HG03064 (cell line): ENCODE results near the gene SQSTM1.

ENCODE experiments used
- ATAC-seq: cut with Tn5 transposase; IDR thresholded peaks from one replicate; pipeline ENCODE4 v1.9.1; 2021; ENCODE audit warnings: low read depth; ENCODE audit not compliant: unreplicated experiment

Gene SQSTM1

DNA sequence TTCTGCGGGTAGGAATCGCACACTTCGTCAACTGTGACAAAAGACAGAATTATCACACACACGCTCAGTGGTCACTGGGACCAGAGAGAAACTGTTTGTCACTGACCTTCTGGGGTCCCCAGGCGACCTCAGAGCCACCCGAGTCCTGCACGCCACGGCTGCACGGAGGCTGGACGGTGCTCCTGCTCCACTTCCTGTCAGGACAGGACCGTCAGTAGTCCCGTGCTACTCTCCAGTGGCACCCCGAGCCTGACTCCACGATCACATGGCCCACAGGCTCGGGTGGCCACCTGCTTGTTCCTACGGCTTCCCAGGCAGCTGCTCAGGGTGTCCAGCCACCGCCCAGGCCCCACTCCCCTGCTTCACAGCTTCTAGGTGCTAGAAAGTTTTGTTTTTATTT lies 20.1 kb downstream of the SQSTM1 start:
- no peak for ATAC-seq

DNA sequence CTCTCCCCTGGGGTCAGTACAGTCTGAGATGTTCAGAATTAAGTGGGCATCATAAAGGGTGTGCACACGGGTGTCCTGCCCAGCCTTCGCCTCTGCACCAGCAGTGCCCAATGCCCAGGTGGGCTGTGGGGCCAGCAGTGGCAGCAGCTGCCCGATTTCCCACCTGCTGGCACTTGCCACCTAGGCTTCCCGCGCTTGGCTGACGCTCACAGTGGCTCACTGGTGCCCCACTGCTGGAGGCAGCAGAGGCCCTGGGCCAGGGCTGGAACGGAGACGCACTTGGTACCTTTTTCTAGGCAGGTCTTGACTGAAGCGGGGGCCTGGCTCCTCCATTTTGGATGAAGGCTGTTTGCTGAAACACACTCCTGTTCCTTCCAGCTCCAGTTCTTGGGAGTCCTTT lies 20.9 kb downstream of the SQSTM1 start:
- no peak for ATAC-seq

DNA sequence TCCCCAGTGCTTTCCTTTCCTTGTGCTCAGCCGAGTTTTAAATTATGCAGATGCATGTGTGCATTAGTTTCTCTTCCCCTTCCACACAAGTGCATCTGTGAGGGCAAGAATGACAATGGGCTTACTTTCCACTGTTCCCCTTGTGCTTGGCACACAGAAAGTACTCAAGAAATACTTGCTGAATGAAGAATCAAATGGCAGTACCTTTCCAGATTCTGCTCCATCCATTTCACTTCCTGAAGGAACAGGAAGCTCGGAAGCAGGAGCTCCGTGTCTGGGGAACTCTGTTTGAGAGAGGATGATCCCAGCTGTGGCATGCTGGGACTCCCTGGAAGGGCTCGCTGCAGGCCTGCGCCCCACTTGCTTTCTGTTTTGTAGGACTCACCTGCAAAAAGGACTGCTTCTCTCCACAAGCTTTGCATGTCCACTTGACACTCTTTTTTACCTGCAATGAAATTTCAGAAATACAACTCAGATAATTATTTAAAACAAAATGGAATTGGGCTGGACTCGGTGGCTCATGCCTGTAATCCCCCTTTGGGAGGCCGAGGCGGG lies 32.4 kb downstream of the SQSTM1 start:
- peak; percentile 81 for ATAC-seq

DNA sequence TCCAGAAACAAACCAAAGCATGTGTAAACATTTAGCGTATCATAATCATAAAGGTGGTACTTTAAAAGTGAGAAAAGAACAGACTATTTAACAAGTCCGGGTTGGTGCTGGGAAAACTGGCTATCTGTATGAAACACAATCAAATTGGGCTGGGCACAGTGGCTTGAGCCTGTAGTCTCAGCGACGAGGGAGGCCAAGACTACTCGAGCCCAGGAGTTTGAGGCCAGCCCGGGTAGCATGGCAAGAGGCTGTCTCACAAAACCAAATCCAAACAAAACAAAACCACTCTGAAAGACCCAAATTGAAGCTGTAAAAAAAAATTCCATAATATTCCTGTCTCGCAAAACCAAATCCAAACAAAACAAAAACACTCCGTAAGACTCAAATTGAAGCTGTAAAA lies 33.7 kb downstream of the SQSTM1 start:
- no peak for ATAC-seq

DNA sequence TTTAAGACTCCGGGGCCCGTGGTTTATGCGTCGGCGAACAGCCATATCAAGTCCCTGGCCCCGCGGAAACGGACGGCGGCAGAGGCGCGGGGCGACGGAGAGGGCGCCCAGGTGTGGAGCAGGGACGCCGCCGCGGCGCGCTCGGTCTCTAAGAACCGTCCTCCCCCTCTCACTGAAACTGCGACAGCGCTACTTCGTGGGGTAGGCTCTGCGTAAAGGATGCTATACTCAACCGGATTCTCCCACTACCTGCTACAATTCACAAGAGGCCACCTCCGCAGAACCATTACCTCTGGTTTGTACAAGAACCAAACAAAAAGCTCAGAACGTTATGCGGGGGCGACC lies 37.5 kb downstream of the SQSTM1 start:
- ATAC-seq, result peak; percentile 52

DNA sequence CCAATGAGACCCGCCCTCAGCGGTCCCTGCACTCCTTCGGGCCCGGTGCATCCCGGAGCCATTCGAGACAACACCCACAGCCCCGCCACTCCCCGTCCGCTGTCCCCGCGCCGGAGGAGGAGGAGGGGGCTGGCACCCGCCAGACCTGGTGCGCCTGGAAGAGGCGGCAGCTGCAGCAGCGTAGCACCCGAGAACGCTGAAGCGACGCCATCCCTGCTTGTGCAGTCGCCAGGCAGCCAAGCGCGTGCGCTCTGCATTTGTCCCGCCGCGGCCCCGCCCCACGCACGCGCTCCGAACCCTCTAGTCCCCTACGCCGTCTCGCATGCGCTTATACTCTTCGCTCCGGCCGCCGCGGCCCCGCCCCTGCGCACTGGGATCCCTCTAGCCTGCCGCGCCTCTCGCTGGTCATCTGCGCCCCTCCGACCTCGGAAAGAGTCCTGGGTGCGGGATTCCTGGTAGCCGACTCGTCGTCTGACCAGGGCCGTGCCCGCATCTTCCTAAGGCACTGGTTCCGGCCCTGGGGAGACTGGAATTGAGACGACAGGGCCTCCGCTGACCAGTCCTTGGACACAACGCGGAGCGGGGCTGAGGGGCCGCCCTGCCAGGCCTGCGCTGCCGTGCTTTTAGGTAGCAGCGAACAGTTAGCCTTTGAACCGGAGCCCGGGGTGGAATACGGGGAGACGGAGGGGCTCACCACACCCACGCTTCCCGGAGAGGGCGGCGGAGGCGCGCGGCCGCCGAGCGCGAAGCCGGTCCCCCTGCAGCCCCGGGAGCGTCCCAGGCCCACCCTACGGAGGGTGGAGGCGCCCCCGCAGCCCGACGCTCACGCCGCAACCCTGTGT lies 38.1 kb downstream of the SQSTM1 start, which contains the start of gene MRNIP:
Gene MRNIP, minus strand, starts transcription at position 232 of the 842 bp plus-strand sequence. Its CDS starts 21 bp downstream, at position 211.
- peak; percentile 96 for ATAC-seq

DNA sequence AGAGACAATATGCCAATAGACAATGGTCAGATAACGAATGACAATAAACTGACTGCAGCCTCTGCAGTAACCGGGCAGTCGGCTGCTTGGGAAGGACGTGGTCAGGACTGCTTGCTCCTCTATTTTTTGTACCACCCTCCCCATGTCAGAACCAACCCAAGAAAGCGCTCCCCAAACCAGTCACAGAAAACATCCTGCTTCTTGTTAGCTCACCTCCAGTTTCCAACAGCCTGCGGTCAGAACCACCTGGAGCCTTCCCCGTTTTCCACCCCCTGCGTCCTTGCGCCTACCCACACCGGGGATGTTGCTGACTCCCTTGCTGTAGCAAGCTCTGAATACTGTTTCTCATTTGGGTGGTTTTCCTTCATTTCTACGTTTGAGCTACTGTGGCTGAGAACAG lies 39.6 kb downstream of the SQSTM1 start:
- no peak for ATAC-seq

DNA sequence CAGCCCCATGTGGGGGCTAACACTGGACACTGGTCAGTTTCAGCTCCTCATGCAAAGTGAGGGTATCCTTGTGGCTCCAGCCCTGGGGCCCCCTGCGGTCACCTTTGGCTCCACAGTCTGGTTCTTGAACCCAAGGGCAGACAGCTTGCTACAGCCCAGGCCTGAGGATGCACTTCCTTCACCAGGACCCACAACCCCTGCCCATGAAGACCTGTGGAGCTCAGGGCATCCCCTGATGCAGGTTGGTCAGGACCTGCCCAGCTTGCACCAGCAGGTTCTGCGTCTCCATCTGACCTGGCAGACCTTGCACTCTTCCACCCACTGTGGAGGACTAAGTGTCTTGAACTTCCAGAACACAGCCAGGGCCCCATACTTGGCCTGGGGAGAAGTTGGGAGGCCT lies 41.6 kb downstream of the SQSTM1 start:
- ATAC-seq, result no peak

DNA sequence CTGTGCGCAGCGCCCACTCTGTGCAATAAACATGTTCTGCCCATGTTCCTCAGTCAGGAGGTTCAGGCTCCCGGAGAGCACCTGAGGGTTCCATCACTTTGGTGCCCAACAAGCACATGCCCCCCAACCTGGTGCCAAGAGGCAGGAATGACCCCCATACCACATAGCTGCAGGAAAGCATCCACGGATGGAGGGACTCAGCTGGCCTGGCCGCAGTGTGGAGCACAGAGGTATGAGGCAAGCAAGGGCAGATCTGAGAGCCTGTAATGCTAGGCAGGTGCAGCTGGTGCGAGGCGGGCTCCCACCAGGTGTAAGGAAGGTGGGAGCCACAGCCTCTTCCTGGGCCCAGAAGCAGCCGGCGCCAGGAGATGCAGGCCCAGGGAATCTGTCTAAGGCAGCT lies 42.2 kb downstream of the SQSTM1 start:
- no peak for ATAC-seq

DNA sequence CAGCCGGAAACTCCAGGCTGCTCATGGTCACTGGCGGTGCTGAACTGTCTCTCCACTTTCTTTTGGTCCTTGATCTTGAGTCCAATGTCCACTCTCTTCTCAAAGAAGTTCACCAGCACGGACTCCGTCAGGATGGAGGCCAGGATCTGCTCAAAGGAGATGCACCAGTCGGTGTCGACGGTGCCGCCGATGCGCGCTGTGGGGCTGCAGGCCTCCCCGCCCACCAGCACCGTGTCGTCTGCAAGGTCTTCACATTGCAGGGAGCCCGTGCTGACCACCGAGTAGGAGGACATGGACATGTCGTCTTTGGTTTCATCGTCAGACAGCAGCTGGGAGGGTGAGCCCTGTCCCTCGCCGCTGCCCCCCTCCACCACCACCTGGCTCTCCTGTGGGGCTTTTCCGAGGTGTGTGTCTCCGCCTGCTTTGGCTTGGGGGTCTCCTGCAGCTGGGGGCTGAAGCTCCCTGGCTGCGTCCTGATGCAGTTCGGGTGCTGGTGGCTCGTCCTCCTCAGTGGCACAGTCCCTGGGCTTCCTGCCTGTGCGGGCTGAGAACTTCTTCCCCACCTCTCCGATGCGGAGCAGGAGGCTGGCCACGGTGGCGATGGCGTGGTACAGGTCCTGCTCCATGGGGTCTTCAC lies 42.9 kb downstream of the SQSTM1 start:
- no peak for ATAC-seq

DNA sequence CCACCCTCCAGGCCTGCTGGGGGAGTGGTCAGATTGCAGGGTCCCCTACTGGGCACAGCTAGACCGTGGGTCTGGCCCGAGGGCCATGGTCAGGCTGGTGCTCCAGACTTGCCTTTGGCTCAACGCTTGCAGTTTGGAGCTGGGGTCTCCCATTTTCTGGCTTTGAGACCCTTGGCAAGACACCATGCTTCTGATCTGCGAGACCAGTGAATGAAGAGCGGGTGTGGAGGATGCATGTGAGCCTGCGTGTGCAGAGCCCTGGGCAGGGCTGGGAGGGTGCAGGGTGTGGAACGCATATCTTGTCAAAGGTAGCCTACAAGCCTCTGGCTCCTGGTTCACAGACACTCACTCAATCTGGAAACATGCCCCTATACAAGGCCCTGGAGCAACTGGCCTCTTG lies 44.0 kb downstream of the SQSTM1 start:
- ATAC-seq, result no peak

DNA sequence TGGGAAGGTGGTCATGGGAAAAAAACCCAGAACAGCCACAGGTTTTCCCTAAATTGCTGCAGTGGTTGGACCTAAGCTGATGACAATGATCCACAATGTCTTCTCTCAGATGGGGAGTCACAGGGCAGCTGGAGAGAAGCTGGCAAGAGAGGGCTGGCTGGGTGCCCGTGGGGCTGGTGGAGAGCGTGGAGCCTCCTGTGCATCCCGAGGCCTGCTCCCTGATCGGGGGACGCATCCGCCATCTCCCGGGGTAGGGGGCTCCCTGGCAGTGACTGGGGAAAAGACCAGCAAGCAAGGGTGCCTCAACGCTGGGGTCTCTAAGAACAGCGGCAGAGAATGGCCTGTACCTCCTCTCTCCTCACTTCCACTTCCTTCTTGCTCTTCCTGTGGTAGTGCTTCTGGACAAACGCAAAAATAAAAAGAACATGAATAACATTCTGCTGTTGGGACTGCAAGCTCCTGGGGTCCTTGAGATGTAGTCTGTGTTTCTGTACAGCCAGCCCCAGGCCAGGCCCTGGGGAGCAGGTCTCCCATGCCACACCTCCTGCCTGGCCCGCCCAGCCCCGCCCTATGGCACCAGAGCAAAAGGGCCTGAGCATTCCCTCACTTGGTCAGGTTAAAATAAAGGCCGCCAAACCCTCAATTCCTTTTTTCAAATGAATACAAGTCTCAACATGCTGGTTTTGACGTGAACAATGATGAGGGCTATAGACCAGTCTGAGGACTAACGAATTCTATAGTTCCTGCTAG lies 45.0 kb downstream of the SQSTM1 start:
- no peak for ATAC-seq

DNA sequence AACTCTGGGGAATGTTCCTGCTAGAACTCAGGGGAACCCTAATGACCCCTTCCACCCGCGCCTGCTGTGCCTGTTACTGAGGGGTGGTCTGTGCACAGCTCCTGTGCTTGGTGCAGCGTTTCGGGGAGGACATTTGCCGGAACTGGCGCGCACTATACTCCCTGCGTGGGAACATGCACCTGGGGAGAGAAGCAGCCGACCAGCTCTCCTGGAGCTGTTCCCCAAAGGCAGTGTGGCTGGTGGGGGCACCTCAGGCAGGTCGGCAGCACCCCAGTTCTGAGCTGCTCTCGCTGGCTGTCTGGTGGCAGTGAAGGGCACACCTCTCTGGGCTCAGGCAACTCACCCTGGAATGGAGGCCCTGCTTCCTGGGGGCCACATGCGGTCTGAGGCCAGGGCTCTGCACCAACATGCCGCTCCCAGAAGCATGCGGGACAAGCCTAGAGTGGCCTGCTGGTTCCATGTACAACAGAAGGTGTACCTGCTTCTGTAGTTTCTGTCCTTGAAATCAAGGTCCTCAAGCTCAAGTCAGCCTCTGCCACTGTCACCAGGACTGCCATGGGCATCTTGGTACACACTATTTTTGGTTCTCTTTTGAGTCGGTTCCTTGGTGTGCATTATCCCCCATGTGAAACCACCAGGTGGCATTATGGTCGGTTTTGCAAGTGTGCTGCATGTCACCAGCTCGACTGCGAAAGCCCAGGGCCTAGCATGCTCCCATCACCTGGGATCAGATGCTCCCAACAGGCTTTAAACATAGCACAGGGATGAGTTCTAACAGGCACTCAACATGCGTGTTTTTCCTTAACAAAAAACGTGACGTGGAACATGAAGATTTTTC lies 45.8 kb downstream of the SQSTM1 start:
- ATAC-seq, result no peak

DNA sequence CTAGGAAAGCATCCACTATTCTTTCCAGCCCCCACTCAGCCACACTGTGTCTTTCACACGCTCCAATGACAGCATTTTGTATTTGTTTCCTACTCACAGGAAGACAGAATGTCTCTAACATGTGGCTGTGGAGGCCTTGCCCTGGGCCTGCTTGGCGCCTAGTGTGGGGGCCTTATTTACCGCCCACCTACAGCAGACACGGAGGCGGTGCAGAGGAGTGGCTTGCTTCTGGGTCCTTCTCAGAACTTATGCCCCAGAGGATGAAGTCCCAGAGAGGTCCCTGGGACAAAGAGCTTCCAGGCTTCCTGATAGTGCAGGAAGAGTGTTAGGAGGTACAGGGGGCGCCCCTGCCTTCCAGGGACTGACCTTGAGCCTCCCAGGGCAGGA lies 46.4 kb downstream of the SQSTM1 start:
- ATAC-seq, result no peak

DNA sequence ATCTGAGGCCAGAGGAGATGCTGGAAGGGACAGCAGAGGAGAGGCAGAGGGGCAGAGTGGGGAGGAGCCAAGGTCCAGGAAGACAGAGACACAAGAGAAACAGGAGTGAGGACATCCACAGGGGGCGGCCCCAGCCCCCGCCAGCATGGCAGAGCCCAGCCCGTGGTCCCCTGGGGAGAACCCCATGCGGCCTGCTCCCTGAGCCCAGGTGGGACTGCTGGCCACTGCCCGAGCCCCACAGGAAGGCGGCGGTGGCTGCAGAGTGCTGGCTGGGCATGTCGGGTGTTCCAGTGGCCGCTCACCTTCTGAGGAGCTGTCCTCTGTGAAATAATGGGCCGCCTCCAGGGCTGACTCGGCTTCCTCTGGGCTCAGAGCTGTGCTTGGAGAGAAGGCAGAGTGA lies 46.8 kb downstream of the SQSTM1 start:
- ATAC-seq, result no peak

DNA sequence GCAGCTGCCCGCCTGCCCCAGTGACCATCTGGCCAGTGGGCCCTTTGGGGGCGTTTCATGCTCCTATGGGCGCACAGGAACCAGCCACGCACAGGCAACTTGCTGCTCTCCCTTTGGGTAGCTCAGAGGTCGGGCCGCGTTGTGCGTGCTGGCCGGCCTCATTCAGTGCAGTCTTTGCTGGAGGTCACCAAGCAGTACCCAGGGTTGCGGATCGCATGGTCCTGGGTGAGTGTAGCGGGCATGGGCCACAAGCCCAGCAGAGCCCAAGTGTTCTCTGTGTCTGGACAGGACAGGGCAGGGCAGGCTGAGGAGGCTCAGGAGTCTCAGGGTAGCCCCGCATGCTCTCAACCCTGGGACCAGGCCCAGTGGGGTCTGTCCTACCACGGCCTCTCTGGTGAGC lies 47.8 kb downstream of the SQSTM1 start:
- no peak for ATAC-seq

DNA sequence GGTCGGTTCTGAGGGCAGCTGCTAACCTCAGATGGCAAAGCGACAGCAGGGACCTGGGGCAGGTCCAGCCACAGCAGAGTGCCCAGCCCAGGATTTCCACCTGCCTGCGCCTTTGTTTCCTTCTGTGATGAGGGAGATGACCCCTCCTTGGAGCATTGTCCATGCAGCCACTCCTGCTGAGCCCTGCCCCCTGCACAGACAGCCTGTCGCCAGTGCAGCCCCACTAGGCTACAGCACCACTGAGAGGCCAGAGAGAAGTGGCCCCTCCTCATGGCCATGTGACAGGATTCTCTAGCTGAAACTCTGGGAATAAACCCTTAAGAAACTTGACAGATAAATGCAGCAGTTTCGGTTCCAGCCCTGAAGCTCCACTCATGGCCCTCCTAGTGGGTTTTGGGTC lies 48.4 kb downstream of the SQSTM1 start:
- ATAC-seq, result no peak

DNA sequence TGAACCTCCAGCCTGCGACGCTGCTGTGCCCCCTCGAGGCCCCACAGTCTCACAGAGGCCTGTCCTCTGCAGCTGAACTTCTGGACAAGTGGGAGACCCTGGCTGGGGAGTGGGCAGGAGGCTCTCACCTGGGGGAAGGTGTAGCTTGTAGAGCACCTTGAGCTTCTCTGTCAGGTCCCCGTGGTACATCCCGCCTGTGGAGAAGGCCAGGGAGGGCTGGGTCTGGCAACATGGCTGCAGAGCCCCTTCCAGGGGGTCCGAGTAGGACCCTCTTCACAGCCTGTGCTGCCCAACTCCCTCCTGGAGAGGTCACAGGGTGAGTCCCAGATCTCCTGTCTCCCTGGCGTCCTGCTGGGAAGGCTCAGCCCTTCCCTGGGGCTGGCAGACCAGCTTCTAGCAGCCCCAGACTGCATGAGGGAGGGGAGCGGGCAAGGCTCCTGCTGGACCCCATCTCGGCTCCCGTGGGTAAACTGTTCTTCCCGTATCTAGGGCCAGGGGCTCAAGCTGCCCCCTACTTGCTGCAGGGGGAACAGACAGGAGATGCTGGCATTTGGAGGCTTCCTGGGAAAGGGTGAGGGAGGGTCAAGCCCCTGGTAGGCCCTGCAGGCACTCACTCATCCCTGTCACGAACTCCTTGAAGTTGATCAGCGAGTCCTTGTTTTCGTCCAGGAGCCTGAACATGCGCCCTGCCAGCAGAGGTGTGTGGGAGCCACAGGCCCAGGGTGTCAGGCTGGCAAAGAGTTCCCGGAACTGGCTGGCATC lies 49.1 kb downstream of the SQSTM1 start:
- no peak for ATAC-seq

DNA sequence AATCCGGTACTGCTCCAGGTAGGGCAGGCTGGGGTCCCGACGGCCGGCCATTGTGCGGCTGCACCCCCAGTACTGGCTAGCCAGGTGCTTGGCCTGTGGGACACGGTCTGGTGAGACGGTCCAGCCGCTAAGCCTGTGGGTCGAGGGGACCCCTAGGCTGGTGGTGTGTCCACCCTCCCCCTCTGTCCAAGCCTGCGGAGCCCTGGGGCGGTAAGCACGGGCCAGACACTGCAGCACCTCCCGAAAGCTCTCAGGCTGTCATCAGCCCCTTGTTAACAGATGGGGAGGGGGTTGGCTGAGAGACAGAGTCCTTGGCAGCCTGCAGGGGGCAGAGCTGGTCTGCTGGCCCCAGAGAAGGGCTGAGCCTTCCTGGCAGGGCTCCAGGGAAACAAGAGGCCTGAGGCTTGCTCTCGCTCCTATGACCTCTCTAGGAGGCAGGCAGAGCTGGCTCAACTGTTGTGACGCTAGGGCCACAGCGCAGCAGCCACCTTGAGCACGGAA lies 49.7 kb downstream of the SQSTM1 start:
- ATAC-seq, result no peak
